GM12878 (cell line): ENCODE results near the gene KLHL8. TPM values are rescaled to one million over a fixed set of nuclear protein-coding genes. Genes with fewer than 3 reads are reported as not detected.
A peak's percentile ranks its signal among the peaks of the same experiment; 100 is the strongest.

ENCODE experiments used
- ASH2L ChIP-seq: fragments of 300-600, 200-600 bp; sonication (generic); IDR thresholded peaks from 2 replicates; pipeline ENCODE4 v1.6.1; 2017; ENCODE audit warnings: low read depth, mild to moderate bottlenecking, borderline replicate concordance
- CBFB ChIP-seq: IDR thresholded peaks from 2 replicates; pipeline ENCODE4 v1.6.1; 2016; ENCODE audit warnings: antibody characterized with exemption, low read depth
- CBX5 ChIP-seq: sonication (generic); IDR thresholded peaks from 2 replicates; pipeline ENCODE4 v1.6.1; 2016; ENCODE audit warnings: low read depth, moderate library complexity, mild to moderate bottlenecking, inconsistent platforms
- CHD1 ChIP-seq: IDR thresholded peaks from 2 replicates; pipeline ENCODE4 v1.6.1; 2012; ENCODE audit warnings: low read depth, low read length, improper control_type of control experiment
- ESRRA ChIP-seq: IDR thresholded peaks from 2 replicates; pipeline ENCODE4 v1.6.1; 2012; ENCODE audit warnings: mild to moderate bottlenecking, low read length, improper control_type of control experiment
- GATAD2B ChIP-seq: fragments of 450-650 bp; conservative IDR thresholded peaks from 2 replicates; pipeline ENCODE4 v1.6.1; 2017; ENCODE audit warnings: low read depth, mild to moderate bottlenecking, moderate library complexity
- HDAC2 ChIP-seq: fragments of 200-600 bp; sonication (generic); IDR thresholded peaks from 2 replicates; pipeline ENCODE4 v1.6.1; 2017
- KDM1A ChIP-seq: fragments of 200-600 bp; sonication (generic); IDR thresholded peaks from 2 replicates; pipeline ENCODE4 v1.6.1; 2016; ENCODE audit warnings: borderline replicate concordance
- MEF2A ChIP-seq: IDR thresholded peaks from 2 replicates; pipeline ENCODE4 v1.6.1; 2011; ENCODE audit warnings: low read depth, mild to moderate bottlenecking, low read length, moderate library complexity; ENCODE audit not compliant: insufficient read depth
- POLR2A ChIP-seq: IDR thresholded peaks from 2 replicates; pipeline ENCODE4 v1.6.1; 2011; ENCODE audit warnings: low read depth, mild to moderate bottlenecking, low read length
- POLR2AphosphoS2 ChIP-seq: IDR thresholded peaks from 2 replicates; pipeline ENCODE4 v1.6.1; 2011; ENCODE audit warnings: low read depth, mild to moderate bottlenecking, low read length, improper control_type of control experiment, moderate library complexity
- RBBP5 ChIP-seq: fragments of 200-600 bp; sonication (generic); conservative IDR thresholded peaks from 2 replicates; pipeline ENCODE4 v1.6.1; 2016
- SMAD5 ChIP-seq: IDR thresholded peaks from 2 replicates; pipeline ENCODE4 v1.6.1; 2016; ENCODE audit warnings: antibody characterized with exemption, low read depth
- SMC3 ChIP-seq: IDR thresholded peaks from 2 replicates; pipeline ENCODE4 v1.6.1; 2011; ENCODE audit warnings: low read length, improper control_type of control experiment, borderline replicate concordance
- SREBF1 ChIP-seq: IDR thresholded peaks from 2 replicates; pipeline ENCODE4 v1.6.1; 2012; ENCODE audit warnings: mild to moderate bottlenecking, low read length
- STAT1 ChIP-seq: fragments of 450-650 bp; conservative IDR thresholded peaks from 2 replicates; pipeline ENCODE4 v1.6.1; 2014; ENCODE audit warnings: antibody characterized with exemption, mild to moderate bottlenecking
- polyA plus RNA-seq, 11 experiments: library from polyadenylated mRNA; depleted of rRNA in 4 of 11; unstranded in 6 of 11; stranded (reverse) in 5 of 11; fragments of >200 nt; fragmentation: Nextera tagmentation in 4 of 11; fragmentation: Illumina TruSeq in 1 of 11; extraction: Ambion mirVana in 4 of 11; extraction: Trizol in 1 of 11; gene quantifications; 1 replicate in 1 of 11; 2 replicates in 10 of 11; pipeline versions ENCODE4 v1.2.1 to v1.2.3, GENCODE V29; 2011 to 2016; ENCODE audit warnings: inconsistent platforms in 2 of 11, missing spikeins in 2 of 11, low read depth in 1 of 11
- total RNA-seq, 4 experiments: library from RNA; depleted of rRNA in 3 of 4; stranded (reverse); fragments of >200 nt in 3 of 4; fragmentation: Illumina TruSeq in 1 of 4; extraction: Trizol in 1 of 4; gene quantifications; 2 replicates each; pipeline versions ENCODE4 v1.2.1 to v1.2.3, GENCODE V29; 2013 to 2021
- TF ChIP-seq, protein P1 (sequence below): fragments of 150-350 bp; IDR thresholded peaks from 2 replicates; pipeline ENCODE4 v1.6.1; 2014; ENCODE audit warnings: mild to moderate bottlenecking, low read depth, low read length
- TF ChIP-seq, protein P2 (sequence below): IDR thresholded peaks from 2 replicates; pipeline ENCODE4 v1.6.1; 2012; ENCODE audit warnings: low read depth, low read length, improper control_type of control experiment
- TF ChIP-seq, protein P3 (sequence below): IDR thresholded peaks from 2 replicates; pipeline ENCODE4 v1.6.1; 2012; ENCODE audit warnings: low read depth, low read length, improper control_type of control experiment
- TF ChIP-seq, protein P4 (sequence below): fragments of 450-650 bp; IDR thresholded peaks from 2 replicates; pipeline ENCODE4 v1.6.1; 2017; ENCODE audit warnings: low read depth, mild to moderate bottlenecking, moderate library complexity
- TF ChIP-seq, protein P5 (sequence below): fragments of 450-650 bp; formaldehyde crosslinking; IDR thresholded peaks from 2 replicates; pipeline ENCODE4 v1.4.0; 2022; ENCODE audit warnings: mild to moderate bottlenecking, moderate library complexity
- TF ChIP-seq, protein P6 (sequence below): IDR thresholded peaks from 2 replicates; pipeline ENCODE4 v1.6.1; 2012; ENCODE audit warnings: low read length, inconsistent platforms

KLHL8 gene
- total and polyA plus RNA-seq, 10 of the 15 experiments (the other 5 are each of a cell fraction or from before 2014, with no cell fraction given), result 4.5 to 13.1 (median 9.0) TPM

DNA sequence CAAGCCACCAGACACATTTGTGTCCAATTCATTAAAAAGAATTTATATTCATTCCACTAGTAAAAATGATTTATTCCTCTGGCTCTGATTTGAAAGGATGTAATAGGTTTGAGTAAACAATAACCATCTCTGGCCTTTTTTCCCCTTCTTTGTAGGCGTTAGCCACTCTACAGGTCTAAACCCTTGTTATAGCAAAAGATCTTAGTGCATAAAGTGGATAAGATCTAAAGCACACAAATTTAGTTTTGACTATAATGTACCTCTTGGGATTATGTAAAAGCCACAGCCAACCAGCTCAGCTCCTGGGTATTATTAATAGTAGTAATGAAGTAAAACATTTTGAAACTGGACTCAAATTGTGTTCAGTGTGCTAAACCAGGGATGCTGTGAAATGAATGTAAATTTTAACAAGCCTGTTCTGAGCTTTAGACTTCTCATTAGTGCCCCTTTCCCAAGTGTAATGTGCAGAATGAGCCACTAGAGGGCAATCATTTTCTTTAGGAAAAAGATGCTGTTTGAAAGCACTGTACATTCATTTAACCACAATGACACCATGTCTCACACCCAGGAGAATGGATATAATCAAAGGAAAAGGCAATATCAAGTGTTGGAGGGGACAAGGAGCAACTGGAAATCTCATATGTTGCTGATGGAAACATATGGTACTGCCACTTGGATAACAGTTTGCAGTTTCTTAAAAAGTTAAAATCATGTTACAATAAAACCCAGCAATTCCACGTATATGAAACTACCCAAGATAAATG lies 69.7 kb downstream of the KLHL8 start (continued):
- TF ChIP-seq, protein P1, sequence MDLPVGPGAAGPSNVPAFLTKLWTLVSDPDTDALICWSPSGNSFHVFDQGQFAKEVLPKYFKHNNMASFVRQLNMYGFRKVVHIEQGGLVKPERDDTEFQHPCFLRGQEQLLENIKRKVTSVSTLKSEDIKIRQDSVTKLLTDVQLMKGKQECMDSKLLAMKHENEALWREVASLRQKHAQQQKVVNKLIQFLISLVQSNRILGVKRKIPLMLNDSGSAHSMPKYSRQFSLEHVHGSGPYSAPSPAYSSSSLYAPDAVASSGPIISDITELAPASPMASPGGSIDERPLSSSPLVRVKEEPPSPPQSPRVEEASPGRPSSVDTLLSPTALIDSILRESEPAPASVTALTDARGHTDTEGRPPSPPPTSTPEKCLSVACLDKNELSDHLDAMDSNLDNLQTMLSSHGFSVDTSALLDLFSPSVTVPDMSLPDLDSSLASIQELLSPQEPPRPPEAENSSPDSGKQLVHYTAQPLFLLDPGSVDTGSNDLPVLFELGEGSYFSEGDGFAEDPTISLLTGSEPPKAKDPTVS, result no peak
- TF ChIP-seq POLR2A (no peak), SMC3 (peak; percentile 86), GATAD2B (no peak), STAT1 (no peak), CBX5 (no peak), SREBF1 (no peak), RBBP5 (no peak), CBFB (no peak), MEF2A (0 out of 2 replicates have a peak, but pooled peaks have one; percentile 16), POLR2AphosphoS2 (no peak), ASH2L (no peak), ESRRA (no peak), KDM1A (no peak), CHD1 (no peak), SMAD5 (no peak), HDAC2 (no peak)
- TF ChIP-seq, protein P2, sequence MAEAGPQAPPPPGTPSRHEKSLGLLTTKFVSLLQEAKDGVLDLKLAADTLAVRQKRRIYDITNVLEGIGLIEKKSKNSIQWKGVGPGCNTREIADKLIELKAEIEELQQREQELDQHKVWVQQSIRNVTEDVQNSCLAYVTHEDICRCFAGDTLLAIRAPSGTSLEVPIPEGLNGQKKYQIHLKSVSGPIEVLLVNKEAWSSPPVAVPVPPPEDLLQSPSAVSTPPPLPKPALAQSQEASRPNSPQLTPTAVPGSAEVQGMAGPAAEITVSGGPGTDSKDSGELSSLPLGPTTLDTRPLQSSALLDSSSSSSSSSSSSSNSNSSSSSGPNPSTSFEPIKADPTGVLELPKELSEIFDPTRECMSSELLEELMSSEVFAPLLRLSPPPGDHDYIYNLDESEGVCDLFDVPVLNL, result no peak
- TF ChIP-seq, protein P3, sequence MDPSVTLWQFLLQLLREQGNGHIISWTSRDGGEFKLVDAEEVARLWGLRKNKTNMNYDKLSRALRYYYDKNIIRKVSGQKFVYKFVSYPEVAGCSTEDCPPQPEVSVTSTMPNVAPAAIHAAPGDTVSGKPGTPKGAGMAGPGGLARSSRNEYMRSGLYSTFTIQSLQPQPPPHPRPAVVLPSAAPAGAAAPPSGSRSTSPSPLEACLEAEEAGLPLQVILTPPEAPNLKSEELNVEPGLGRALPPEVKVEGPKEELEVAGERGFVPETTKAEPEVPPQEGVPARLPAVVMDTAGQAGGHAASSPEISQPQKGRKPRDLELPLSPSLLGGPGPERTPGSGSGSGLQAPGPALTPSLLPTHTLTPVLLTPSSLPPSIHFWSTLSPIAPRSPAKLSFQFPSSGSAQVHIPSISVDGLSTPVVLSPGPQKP, result no peak
- TF ChIP-seq, protein P4, sequence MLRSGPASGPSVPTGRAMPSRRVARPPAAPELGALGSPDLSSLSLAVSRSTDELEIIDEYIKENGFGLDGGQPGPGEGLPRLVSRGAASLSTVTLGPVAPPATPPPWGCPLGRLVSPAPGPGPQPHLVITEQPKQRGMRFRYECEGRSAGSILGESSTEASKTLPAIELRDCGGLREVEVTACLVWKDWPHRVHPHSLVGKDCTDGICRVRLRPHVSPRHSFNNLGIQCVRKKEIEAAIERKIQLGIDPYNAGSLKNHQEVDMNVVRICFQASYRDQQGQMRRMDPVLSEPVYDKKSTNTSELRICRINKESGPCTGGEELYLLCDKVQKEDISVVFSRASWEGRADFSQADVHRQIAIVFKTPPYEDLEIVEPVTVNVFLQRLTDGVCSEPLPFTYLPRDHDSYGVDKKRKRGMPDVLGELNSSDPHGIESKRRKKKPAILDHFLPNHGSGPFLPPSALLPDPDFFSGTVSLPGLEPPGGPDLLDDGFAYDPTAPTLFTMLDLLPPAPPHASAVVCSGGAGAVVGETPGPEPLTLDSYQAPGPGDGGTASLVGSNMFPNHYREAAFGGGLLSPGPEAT, result no peak
- TF ChIP-seq, protein P5, sequence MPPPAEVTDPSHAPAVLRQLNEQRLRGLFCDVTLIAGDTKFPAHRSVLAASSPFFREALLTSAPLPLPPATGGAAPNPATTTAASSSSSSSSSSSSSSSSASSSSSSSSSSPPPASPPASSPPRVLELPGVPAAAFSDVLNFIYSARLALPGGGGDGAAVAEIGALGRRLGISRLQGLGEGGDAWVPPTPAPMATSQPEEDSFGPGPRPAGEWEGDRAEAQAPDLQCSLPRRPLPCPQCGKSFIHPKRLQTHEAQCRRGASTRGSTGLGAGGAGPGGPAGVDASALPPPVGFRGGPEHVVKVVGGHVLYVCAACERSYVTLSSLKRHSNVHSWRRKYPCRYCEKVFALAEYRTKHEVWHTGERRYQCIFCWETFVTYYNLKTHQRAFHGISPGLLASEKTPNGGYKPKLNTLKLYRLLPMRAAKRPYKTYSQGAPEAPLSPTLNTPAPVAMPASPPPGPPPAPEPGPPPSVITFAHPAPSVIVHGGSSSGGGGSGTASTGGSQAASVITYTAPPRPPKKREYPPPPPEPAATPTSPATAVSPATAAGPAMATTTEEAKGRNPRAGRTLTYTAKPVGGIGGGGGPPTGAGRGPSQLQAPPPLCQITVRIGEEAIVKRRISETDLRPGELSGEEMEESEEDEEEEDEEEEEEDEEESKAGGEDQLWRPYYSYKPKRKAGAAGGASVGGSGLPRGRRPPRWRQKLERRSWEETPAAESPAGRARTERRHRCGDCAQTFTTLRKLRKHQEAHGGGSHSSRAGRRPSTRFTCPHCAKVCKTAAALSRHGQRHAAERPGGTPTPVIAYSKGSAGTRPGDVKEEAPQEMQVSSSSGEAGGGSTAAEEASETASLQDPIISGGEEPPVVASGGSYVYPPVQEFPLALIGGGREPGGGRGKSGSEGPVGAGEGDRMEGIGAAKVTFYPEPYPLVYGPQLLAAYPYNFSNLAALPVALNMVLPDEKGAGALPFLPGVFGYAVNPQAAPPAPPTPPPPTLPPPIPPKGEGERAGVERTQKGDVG (CRISPR knock-in tag), result no peak
- TF ChIP-seq, protein P6, sequence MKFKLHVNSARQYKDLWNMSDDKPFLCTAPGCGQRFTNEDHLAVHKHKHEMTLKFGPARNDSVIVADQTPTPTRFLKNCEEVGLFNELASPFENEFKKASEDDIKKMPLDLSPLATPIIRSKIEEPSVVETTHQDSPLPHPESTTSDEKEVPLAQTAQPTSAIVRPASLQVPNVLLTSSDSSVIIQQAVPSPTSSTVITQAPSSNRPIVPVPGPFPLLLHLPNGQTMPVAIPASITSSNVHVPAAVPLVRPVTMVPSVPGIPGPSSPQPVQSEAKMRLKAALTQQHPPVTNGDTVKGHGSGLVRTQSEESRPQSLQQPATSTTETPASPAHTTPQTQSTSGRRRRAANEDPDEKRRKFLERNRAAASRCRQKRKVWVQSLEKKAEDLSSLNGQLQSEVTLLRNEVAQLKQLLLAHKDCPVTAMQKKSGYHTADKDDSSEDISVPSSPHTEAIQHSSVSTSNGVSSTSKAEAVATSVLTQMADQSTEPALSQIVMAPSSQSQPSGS, result peak; percentile 71
